Activated T-helper 17 cell treated with anti-CD3 and anti-CD28 coated beads, Interleukin-2, amount 50 U/mL, for 72 hours (primary cell): Measurements from ENCODE around the gene CMA1. TPM values are rescaled to one million over a fixed set of nuclear protein-coding genes. Genes with fewer than 3 reads are reported as not detected.
A peak's percentile ranks its signal among the peaks of the same experiment; 100 is the strongest.
"Not testable (repeated sequence)": the region's sequence is repeated elsewhere in the genome, so short reads cannot be mapped to it uniquely, and the experiment has no call there.

Experiments
- ATAC-seq: fragments of 150-1000 bp; cut with Tn5 transposase; replicated peaks from 2 replicates; pipeline ENCODE4 v1.10.0; 2021; ENCODE audit warnings: mild to moderate bottlenecking, moderate library complexity
- H3K27ac Mint-ChIP-seq: one replicate; pipeline ENCODE4 v1.8.0; 2022; ENCODE audit warnings: mixed read lengths
- H3K27me3 Mint-ChIP-seq: one replicate; pipeline ENCODE4 v1.8.0; 2022; ENCODE audit warnings: mixed read lengths
- H3K36me3 Mint-ChIP-seq: one replicate; pipeline ENCODE4 v1.8.0; 2022; ENCODE audit warnings: low read depth, mild to moderate bottlenecking, mixed read lengths
- H3K4me1 Mint-ChIP-seq: one replicate; pipeline ENCODE4 v1.8.0; 2022; ENCODE audit warnings: mixed read lengths
- H3K4me3 Mint-ChIP-seq: one replicate; pipeline ENCODE4 v1.8.0; 2022; ENCODE audit warnings: mild to moderate bottlenecking, mixed read lengths
- H3K9me3 Mint-ChIP-seq: one replicate; pipeline ENCODE4 v1.8.0; 2022; ENCODE audit warnings: mixed read lengths
- total RNA-seq, 2 donors: library from RNA; stranded (reverse); gene quantifications; one replicate each; pipeline ENCODE4 v1.2.3, GENCODE V29; 2022

CMA1 gene, protein sequence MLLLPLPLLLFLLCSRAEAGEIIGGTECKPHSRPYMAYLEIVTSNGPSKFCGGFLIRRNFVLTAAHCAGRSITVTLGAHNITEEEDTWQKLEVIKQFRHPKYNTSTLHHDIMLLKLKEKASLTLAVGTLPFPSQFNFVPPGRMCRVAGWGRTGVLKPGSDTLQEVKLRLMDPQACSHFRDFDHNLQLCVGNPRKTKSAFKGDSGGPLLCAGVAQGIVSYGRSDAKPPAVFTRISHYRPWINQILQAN
- under 1 TPM in 1 of 2 donors, not detected in 1; 0.80 TPM for total RNA-seq

DNA sequence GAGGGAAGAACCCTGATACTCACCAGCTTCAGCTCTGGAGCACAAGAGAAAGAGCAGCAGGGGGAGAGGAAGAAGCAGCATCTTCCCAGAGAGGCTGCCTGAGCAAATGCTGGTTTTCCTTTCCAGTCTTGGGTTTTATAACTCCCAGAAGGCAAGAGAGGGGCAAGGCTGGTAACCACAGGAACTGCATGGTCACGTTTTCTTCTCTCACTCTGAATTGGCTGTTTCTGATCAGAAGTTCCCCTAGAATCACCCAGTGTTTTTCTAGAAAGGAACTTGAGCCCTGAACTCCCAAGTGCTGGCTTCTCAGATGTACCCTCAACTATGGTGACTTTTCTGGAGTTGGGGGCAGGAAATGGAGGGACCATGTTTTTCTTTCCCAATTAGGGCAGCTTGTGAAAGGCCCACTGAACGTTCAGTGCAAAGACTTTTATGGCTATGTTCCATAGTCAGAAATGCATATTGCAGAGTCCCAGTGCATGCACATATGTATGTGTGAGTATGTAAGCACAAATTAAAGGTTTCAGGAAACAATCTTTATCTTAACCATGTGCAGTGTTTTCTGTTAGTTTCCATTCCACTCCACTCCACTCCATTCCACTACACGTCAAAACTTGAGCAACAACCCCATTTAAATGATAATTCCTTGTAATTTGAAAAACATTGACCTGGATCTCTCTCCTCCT lies at the start of gene CMA1:
Gene CMA1, minus strand, starts transcription at position 111 of the 686 bp plus-strand sequence. Its CDS starts 30 bp downstream, at position 81.
- ATAC-seq: no peak
- Mint-ChIP-seq H3K36me3 (no peaks in the 10 kb centered on the region), H3K27ac (no peak within 1 kb of the TSS), H3K4me1 (no peaks in the 10 kb centered on the region), H3K4me3 (no peak within 1 kb of the TSS), H3K9me3 (peaks cover 5% of the 10 kb centered on the region), H3K27me3 (peaks cover 27% of the 10 kb centered on the region)

GRCh38 chr14:24556756-24557155 lies 48.7 kb upstream of the CMA1 start:
- Mint-ChIP-seq H3K4me3 (no peak overlapping the region), H3K27me3 (peaks cover 18% of the 10 kb centered on the region), H3K4me1 (no peaks in the 10 kb centered on the region), H3K36me3 (no peaks in the 10 kb centered on the region), H3K9me3 (peaks cover 6% of the 10 kb centered on the region), H3K27ac (no peak overlapping the region)
- no peak for ATAC-seq

- H3K4me1 Mint-ChIP-seq, ATAC-seq, H3K4me3 Mint-ChIP-seq, H3K27me3 Mint-ChIP-seq, H3K27ac Mint-ChIP-seq, H3K36me3 Mint-ChIP-seq: not testable (repeated sequence)
- peaks cover 29% of the 10 kb centered on the region for H3K9me3 Mint-ChIP-seq
Observed at GRCh38 chr14:24549064-24549463, 41.0 kb upstream of the CMA1 start.

DNA sequence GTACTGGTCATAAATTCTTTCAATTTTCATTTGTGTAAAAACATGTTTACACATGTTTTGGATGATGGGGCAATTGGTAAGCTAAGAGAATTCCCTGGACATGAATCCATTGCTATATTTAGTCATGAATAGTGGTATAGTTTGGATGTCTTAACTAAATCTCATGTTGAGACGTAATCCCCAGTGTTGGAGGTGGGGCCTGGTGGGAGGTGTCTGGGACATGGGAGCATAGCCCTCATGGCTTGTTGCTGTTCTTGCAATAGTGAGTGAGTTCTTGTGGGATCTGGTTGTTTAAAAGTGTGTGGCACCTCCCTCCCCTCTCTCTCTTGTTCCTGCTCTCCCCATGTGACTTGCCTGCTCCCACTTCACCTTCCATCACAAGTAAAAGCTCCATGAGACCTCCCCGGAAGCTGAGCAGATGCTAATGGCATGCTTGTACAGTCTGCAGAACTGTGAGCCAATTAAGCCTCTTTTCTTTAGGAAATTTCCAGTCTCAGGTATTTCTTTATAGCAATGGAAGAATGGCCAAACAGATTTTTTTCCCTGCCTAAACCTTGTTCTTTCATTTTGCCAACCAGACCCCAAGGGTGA lies 34.4 kb upstream of the CMA1 start:
- no peaks in the 10 kb centered on the region for H3K4me1 Mint-ChIP-seq
- no peaks in the 10 kb centered on the region for H3K36me3 Mint-ChIP-seq
- ATAC-seq: no peak
- no peak overlapping the region for H3K27ac Mint-ChIP-seq
- H3K27me3 Mint-ChIP-seq: peaks cover 32% of the 10 kb centered on the region
- no peak overlapping the region for H3K4me3 Mint-ChIP-seq
- peaks cover 10% of the 10 kb centered on the region for H3K9me3 Mint-ChIP-seq

GRCh38 chr14:24535737-24536136 lies 27.7 kb upstream of the CMA1 start:
- Mint-ChIP-seq H3K9me3 (no peaks in the 10 kb centered on the region), H3K4me1 (no peaks in the 10 kb centered on the region), H3K27me3 (peaks cover 42% of the 10 kb centered on the region), H3K4me3 (no peak overlapping the region), H3K36me3 (no peaks in the 10 kb centered on the region), H3K27ac (no peak overlapping the region)
- ATAC-seq: peak; percentile 66

DNA sequence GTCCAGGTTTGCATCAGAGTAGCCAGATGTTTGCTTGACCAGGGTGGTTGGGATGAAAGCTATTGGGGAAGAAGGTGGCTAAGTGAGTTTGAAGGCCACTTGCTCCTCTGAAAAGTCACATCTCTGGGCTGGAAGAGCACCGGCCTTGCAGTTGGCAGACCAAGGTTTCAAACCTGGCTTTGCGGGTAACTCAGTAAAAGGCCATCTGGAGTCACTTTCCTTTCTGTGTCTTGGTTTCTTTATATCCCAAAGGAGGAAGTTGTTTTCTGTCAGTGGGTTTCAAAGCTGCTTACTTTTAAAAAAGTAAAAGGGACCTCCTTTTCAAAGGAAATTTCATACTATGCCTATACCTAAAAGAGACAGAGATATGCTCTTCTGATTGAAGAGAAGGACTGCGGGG lies 26.2 kb upstream of the CMA1 start:
- no peak overlapping the region for H3K4me3 Mint-ChIP-seq
- ATAC-seq: no peak
- no peaks in the 10 kb centered on the region for H3K9me3 Mint-ChIP-seq
- H3K27me3 Mint-ChIP-seq: peaks cover 32% of the 10 kb centered on the region
- no peaks in the 10 kb centered on the region for H3K36me3 Mint-ChIP-seq
- no peak overlapping the region for H3K27ac Mint-ChIP-seq
- H3K4me1 Mint-ChIP-seq: no peaks in the 10 kb centered on the region

DNA sequence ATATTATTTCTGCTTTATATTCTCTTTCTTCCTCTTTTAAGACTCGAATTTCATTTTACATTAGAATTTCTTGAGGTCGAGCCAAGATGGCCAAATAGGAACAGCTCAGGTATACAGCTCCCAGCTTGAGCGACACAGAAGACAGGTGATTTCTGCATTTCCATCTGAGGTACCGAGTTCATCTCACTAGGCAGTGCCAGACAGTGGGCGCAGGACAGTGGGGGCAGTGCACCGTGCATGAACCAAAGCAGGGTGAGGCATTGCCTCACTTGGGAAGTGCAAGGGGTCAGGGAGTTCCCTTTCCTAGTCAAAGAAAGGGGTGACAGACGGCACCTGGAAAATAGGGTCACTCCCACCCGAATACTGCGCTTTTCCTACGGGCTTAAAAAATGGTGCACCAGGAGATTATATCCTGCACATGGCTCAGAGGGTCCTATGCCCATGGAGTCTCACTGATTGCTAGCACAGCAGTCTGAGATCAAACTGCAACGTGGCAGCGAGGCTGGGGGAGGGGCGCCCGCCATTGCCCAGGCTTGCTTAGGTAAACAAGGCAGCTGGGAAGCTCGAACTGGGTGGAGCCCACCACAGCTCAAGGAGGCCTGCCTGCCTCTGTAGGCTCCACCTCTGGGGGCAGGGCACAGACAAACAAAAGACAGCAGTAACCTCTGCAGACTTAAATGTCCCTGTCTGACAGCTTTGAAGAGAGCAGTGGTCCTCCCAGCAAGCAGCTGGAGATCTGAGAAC lies 18.0 kb upstream of the CMA1 start:
- peaks cover 16% of the 10 kb centered on the region for H3K27me3 Mint-ChIP-seq
- H3K4me3 Mint-ChIP-seq, H3K36me3 Mint-ChIP-seq, ATAC-seq, H3K9me3 Mint-ChIP-seq, H3K27ac Mint-ChIP-seq, H3K4me1 Mint-ChIP-seq: not testable (repeated sequence)

DNA sequence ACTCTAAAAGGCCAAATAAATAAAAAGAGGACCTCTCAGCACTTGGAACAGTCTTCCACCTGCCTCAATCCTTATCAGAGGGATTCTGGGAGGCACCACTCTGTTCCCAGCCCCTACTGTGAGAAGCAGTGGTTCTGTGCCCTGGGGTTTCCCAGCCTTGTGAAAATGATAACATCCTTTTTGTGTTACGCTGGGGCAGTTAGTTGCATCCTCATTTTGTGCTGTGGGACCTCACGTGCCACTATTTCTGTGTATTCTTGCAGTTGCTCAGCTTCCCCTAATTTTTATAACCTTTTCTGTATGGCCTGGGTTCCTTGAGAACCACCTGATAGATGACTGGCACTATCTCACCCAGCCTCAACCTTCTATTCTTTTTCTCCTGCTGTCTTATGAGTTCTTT lies 10.8 kb upstream of the CMA1 start:
- no peaks in the 10 kb centered on the region for H3K9me3 Mint-ChIP-seq
- no peaks in the 10 kb centered on the region for H3K4me1 Mint-ChIP-seq
- H3K27me3 Mint-ChIP-seq: peaks cover 19% of the 10 kb centered on the region
- no peaks in the 10 kb centered on the region for H3K36me3 Mint-ChIP-seq
- no peak for ATAC-seq
- no peak overlapping the region for H3K4me3 Mint-ChIP-seq
- no peak overlapping the region for H3K27ac Mint-ChIP-seq

GRCh38 chr14:24514209-24514608 lies 6.1 kb upstream of the CMA1 start:
- no peak overlapping the region for H3K27ac Mint-ChIP-seq
- ATAC-seq: no peak
- H3K4me1 Mint-ChIP-seq: no peaks in the 10 kb centered on the region

GRCh38 chr14:24513009-24513408 lies 4.9 kb upstream of the CMA1 start:
- peaks cover 17% of the 10 kb centered on the region for H3K27me3 Mint-ChIP-seq
- ATAC-seq: no peak
- no peaks in the 10 kb centered on the region for H3K36me3 Mint-ChIP-seq
- no peak overlapping the region for H3K4me3 Mint-ChIP-seq
- H3K4me1 Mint-ChIP-seq: no peaks in the 10 kb centered on the region
- H3K27ac Mint-ChIP-seq: no peak overlapping the region
- H3K9me3 Mint-ChIP-seq: peaks cover 5% of the 10 kb centered on the region

More at GRCh38 chr14:24514209-24514608, 6.1 kb upstream of the CMA1 start:
- H3K36me3 Mint-ChIP-seq: no peaks in the 10 kb centered on the region
- H3K4me3 Mint-ChIP-seq: no peak overlapping the region
- peaks cover 23% of the 10 kb centered on the region for H3K27me3 Mint-ChIP-seq
- peaks cover 5% of the 10 kb centered on the region for H3K9me3 Mint-ChIP-seq

DNA sequence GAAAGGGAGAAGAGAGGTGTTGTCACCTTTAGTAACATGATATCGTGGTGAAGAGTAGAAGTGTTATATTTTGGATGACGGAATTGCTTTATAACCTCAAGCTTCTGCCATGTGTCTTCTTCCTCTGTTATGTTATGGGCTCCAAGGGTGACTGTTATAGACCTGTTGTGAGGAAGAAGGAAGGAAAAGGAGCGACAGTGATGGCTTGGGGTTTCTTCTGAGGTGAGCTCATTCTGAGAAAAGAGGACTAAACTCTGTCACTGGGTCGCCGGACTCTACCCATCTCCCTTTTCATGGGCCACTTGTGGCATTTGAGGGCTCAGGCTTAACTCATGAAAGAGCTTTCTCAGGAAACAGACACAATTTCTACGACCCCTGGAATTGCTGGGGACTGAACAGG lies 1.6 kb downstream of the CMA1 start:
- H3K36me3 Mint-ChIP-seq: no peaks in the 10 kb centered on the region
- H3K9me3 Mint-ChIP-seq: no peaks in the 10 kb centered on the region
- no peak overlapping the region for H3K4me3 Mint-ChIP-seq
- H3K27me3 Mint-ChIP-seq: peaks cover 25% of the 10 kb centered on the region
- no peak for ATAC-seq
- no peak overlapping the region for H3K27ac Mint-ChIP-seq
- no peaks in the 10 kb centered on the region for H3K4me1 Mint-ChIP-seq

GRCh38 chr14:24504425-24504950 lies 3.6 kb downstream of the CMA1 start:
- H3K4me1 Mint-ChIP-seq: no peaks in the 10 kb centered on the region
- H3K9me3 Mint-ChIP-seq: no peaks in the 10 kb centered on the region
- peak; percentile 16 for ATAC-seq
- no peak overlapping the region for H3K27ac Mint-ChIP-seq
- no peak overlapping the region for H3K4me3 Mint-ChIP-seq
- peaks cover 17% of the 10 kb centered on the region for H3K27me3 Mint-ChIP-seq
- H3K36me3 Mint-ChIP-seq: no peaks in the 10 kb centered on the region

DNA sequence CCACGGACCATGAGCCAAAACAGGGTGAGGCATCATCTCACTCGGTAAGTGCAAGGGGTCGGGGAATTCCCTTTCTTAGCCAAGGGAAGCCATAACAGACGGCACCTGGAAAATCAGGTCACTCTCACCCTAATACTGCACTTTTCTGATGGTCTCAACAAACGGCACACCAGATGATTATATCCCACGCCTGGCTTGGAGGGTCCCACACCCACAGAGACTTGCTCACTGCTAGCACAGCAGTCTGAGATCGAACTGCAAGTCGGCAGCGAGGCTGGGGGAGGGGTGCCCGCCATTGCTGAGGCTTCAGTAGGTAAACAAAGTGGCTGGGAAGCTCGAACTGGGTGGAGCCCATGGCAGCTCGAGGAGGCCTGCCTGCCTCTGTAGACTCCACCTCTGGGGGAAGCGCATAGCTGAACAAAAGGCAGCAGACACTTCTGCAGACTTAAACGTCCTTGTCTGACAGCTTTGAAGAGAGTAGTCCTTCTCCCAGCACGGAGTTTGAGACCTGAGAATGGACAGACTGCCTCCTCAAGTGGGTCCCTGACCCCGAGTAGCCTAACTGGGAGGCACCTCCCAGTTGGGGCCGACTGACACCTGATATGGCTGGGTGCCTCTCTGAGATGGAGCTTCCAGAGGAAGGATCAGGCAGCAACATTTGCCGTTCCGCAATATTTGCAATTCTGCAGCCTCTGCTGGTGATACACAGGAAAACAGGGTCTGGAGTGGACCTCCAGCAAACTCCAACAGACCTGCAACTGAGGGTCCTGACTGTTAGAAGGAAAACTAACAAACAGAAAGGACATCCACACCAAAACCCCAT lies 16.3 kb downstream of the CMA1 start:
- H3K36me3 Mint-ChIP-seq, ATAC-seq, H3K9me3 Mint-ChIP-seq, H3K27ac Mint-ChIP-seq, H3K4me3 Mint-ChIP-seq, H3K27me3 Mint-ChIP-seq, H3K4me1 Mint-ChIP-seq: not testable (repeated sequence)
